ENCODE measurements around the gene BAIAP2L1. TPM values are rescaled to one million over a fixed set of nuclear protein-coding genes. Genes with fewer than 3 reads are reported as not detected.
A peak's percentile ranks its signal among the peaks of the same experiment; 100 is the strongest.

BAIAP2L1 gene
- total RNA-seq, 1 donor from 2014 or later: 10.9 TPM

DNA sequence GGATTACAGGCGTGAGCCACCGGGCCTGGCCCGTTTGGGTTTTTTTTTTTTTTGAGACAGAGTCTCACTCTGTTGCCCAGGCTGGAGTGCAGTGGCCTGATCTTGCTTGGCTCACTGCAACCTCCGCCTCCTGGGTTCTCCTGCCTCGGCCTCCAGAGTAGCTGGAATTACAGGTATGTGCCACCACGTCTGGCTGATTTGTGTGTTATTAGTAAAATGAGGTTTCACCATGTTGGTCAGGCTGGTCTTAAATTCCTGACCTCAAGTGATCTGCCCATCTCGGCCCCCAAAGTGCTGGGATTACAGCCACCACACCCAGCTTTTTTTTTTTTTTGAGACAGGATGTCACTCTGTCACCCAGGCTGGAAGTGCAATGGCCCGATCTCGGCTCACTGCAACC is 5.9 kb upstream of the BAIAP2L1 start:
- no peak overlapping the region for H3K27ac Mint-ChIP-seq (ENCODE audit: unreplicated experiment)
- H3K9me3 Mint-ChIP-seq (ENCODE audit: unreplicated experiment): no peaks in the 10 kb centered on the region

DNA sequence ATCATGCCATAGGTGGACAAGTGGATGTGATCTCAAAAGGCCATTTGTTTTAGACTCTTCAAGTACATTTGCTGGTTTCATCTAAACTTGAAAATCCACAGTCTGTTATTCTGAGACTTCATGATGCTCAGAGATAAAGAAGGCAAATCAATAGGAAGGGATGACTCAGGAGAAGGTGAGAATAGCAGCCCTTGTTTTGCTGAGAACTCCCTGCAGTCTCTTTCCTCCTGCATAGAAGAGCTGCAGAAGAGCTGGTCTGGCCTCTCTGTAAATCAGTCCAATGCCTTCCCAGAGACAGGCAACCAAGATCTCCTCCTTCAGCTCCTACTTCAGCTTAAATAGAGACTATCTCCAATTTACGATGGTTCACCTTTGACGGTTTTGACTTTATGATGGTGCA is 4.0 kb upstream of the BAIAP2L1 start:
- no peaks in the 10 kb centered on the region for H3K9me3 Mint-ChIP-seq (ENCODE audit: unreplicated experiment)
- H3K4me3 Mint-ChIP-seq (ENCODE audit: unreplicated experiment): no peak overlapping the region
- H3K4me1 Mint-ChIP-seq (ENCODE audit: unreplicated experiment): peaks cover 5% of the 10 kb centered on the region
- no peak overlapping the region for H3K27ac Mint-ChIP-seq (ENCODE audit: unreplicated experiment)
- H3K27me3 Mint-ChIP-seq (ENCODE audit: unreplicated experiment): peaks cover 3% of the 10 kb centered on the region
- no peak for DNase-seq (ENCODE audit: extremely low spot score, unreplicated experiment)
- no peaks in the 10 kb centered on the region for H3K36me3 Mint-ChIP-seq (ENCODE audit: unreplicated experiment)
- TF ChIP-seq, protein P1, sequence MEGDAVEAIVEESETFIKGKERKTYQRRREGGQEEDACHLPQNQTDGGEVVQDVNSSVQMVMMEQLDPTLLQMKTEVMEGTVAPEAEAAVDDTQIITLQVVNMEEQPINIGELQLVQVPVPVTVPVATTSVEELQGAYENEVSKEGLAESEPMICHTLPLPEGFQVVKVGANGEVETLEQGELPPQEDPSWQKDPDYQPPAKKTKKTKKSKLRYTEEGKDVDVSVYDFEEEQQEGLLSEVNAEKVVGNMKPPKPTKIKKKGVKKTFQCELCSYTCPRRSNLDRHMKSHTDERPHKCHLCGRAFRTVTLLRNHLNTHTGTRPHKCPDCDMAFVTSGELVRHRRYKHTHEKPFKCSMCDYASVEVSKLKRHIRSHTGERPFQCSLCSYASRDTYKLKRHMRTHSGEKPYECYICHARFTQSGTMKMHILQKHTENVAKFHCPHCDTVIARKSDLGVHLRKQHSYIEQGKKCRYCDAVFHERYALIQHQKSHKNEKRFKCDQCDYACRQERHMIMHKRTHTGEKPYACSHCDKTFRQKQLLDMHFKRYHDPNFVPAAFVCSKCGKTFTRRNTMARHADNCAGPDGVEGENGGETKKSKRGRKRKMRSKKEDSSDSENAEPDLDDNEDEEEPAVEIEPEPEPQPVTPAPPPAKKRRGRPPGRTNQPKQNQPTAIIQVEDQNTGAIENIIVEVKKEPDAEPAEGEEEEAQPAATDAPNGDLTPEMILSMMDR (IDR thresholded peaks at IDR 0.05): no peak

More for the DNA sequence above, 5.9 kb upstream of the BAIAP2L1 start:
- no peak overlapping the region for H3K4me3 Mint-ChIP-seq (ENCODE audit: unreplicated experiment)
- TF ChIP-seq, protein P1 (IDR thresholded peaks at IDR 0.05): no peak
- DNase-seq (ENCODE audit: extremely low spot score, unreplicated experiment): no peak
- H3K27me3 Mint-ChIP-seq (ENCODE audit: unreplicated experiment): peaks cover 3% of the 10 kb centered on the region
- H3K36me3 Mint-ChIP-seq (ENCODE audit: unreplicated experiment): no peaks in the 10 kb centered on the region
- H3K4me1 Mint-ChIP-seq (ENCODE audit: unreplicated experiment): no peaks in the 10 kb centered on the region

DNA sequence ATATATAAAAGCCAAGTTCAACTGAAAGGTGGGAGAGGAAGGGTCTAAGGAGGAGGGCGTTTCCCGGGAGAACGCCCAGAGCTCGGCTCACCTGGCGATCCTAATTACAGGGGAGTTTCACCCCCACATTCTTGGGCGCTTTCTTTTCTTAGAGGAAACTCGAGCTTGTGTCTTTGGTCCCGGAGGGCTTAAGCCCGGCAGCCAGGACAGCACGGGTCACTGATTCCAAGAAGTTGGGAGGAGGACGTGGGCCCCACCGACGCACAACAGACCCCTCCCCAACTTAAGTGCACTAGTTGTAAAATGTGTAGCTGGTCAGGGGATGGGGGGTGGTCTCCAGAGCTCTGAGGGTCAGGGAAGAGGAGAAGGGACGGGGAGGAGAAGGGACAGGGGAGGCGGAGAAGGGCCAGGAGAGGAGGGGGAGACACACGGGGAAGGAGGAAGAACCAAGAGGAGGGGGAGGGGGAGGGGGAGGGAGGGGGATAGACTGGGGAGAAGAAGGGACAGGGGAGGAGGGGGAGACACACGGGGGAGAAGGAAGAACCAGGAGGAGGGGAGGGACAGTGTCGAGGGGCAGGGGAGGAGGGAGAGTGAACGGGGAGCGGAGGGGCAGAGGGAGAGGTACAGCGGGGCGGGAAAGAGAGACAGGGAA is 874 bp downstream of the BAIAP2L1 start:
- peak overlapping the region; percentile 77 for H3K27ac Mint-ChIP-seq (ENCODE audit: unreplicated experiment)
- no peaks in the 10 kb centered on the region for H3K36me3 Mint-ChIP-seq (ENCODE audit: unreplicated experiment)
- peaks cover 3% of the 10 kb centered on the region for H3K27me3 Mint-ChIP-seq (ENCODE audit: unreplicated experiment)
- no peak for DNase-seq (ENCODE audit: extremely low spot score, unreplicated experiment)
- peak overlapping the region; percentile 77 for H3K4me3 Mint-ChIP-seq (ENCODE audit: unreplicated experiment)
- peaks cover 35% of the 10 kb centered on the region for H3K4me1 Mint-ChIP-seq (ENCODE audit: unreplicated experiment)
- TF ChIP-seq, protein P1 (IDR thresholded peaks at IDR 0.05): no peak
- no peaks in the 10 kb centered on the region for H3K9me3 Mint-ChIP-seq (ENCODE audit: unreplicated experiment)

DNA sequence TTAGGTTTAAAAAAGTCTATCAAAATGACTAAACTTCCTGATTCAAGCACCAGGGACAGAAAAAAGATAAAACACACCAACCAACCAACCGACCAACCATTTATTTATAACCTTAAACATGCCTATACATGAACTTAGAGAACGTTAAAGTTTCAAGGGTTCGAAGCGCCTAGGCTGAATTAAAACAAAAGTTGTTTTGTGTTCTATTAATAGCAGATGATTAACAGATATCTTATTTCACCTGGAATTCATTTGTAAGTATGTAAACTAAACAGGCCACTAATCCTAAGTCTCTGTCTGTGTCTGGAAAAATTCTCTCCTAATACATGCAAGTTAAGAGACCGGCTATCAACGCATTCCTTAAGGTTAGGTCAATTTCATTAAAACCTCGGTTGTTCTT is 1.4 kb downstream of the BAIAP2L1 start:
- H3K4me3 Mint-ChIP-seq (ENCODE audit: unreplicated experiment): peak overlapping the region; percentile 77
- H3K4me1 Mint-ChIP-seq (ENCODE audit: unreplicated experiment): peaks cover 40% of the 10 kb centered on the region
- no peaks in the 10 kb centered on the region for H3K27me3 Mint-ChIP-seq (ENCODE audit: unreplicated experiment)
- no peaks in the 10 kb centered on the region for H3K9me3 Mint-ChIP-seq (ENCODE audit: unreplicated experiment)
- H3K27ac Mint-ChIP-seq (ENCODE audit: unreplicated experiment): peak overlapping the region; percentile 77
- H3K36me3 Mint-ChIP-seq (ENCODE audit: unreplicated experiment): no peaks in the 10 kb centered on the region
- no peak for DNase-seq (ENCODE audit: extremely low spot score, unreplicated experiment)
- TF ChIP-seq, protein P1 (IDR thresholded peaks at IDR 0.05): no peak

DNA sequence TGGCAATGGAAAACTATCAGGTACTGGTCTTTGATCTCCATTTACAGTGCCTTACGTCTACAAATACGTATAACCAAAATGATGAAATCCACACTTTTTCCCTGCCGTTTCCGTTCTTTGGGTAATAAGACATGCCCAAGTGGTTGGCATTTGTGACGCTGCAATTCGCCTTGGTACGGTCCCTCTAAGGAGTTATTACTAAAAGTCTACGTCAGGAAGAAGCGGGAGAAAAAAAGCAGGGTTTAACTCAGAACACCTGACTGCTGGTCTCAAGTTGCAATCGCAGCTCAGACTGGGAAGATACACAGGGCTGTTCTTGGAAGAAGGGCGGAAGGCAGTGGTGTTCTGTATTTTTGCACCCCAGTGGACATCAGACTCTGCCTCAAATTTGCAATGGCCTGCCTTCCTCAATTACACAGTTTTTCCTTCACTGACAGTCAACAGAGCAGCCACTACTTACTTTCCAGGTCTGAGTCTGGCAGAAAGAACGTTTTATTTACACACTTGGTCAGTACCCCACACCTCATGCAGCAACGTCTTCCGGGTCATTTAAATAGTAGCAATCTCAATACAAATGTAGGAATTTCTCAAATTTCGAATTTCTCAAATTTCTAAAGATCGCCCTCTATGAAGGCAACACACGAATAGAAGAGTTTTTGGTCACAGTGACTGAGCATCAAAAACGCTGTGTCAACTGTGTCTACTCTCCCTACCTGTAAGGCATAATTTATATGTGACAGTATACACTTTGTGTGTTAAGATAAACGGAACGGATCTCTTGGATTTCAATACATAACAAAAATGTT is 2.1 kb downstream of the BAIAP2L1 start:
- no peaks in the 10 kb centered on the region for H3K27me3 Mint-ChIP-seq (ENCODE audit: unreplicated experiment)
- no peaks in the 10 kb centered on the region for H3K9me3 Mint-ChIP-seq (ENCODE audit: unreplicated experiment)
- peaks cover 44% of the 10 kb centered on the region for H3K4me1 Mint-ChIP-seq (ENCODE audit: unreplicated experiment)
- peak overlapping the region; percentile 77 for H3K27ac Mint-ChIP-seq (ENCODE audit: unreplicated experiment)
- H3K36me3 Mint-ChIP-seq (ENCODE audit: unreplicated experiment): no peaks in the 10 kb centered on the region
- peak overlapping the region; percentile 77 for H3K4me3 Mint-ChIP-seq (ENCODE audit: unreplicated experiment)
- no peak for DNase-seq (ENCODE audit: extremely low spot score, unreplicated experiment)
- TF ChIP-seq, protein P1 (IDR thresholded peaks at IDR 0.05): no peak
